CD4-positive, CD25-positive, alpha-beta regulatory T cell (primary cell): ENCODE data around the gene SERTAD2. TPM values are rescaled to one million over a fixed set of nuclear protein-coding genes. Genes with fewer than 3 reads are reported as not detected.

Experiments
- ATAC-seq, 2 donors: fragments of 150-1000 bp; cut with Tn5 transposase; one replicate each; pipeline ENCODE4 v1.10.0; 2021; ENCODE audit warnings: low read depth in 2 of 2, moderate number of reproducible peaks in 2 of 2, moderate library complexity in 1 of 2
- DNase-seq, 3 donors: peaks; one replicate each; pipeline versions ENCODE4 v3.0.0 to v3.0.0-alpha.2; 2012 to 2022; ENCODE audit warnings: mixed read lengths in 1 of 3
- H3K27ac ChIP-seq: one replicate; pipeline ENCODE4 v1.7.0; 2013; ENCODE audit warnings: mild to moderate bottlenecking, low read length; ENCODE audit not compliant: insufficient read depth, poor library complexity, severe bottlenecking
- H3K27me3 ChIP-seq: one replicate; pipeline ENCODE4 v1.7.0; 2013; ENCODE audit warnings: low read length; ENCODE audit not compliant: control insufficient read depth, insufficient read depth
- H3K36me3 ChIP-seq: one replicate; pipeline ENCODE4 v1.7.0; 2013; ENCODE audit warnings: mild to moderate bottlenecking, low read length, moderate library complexity; ENCODE audit not compliant: control insufficient read depth, insufficient read depth
- H3K4me1 ChIP-seq: 2 replicates; pipeline ENCODE4 v1.7.0; 2013; ENCODE audit warnings: mild to moderate bottlenecking, low read length; ENCODE audit not compliant: insufficient read depth, control insufficient read depth, poor library complexity, severe bottlenecking
- H3K4me3 ChIP-seq: one replicate; pipeline ENCODE4 v1.7.0; 2013; ENCODE audit warnings: low read depth, mild to moderate bottlenecking, low read length, moderate library complexity
- H3K9me3 ChIP-seq, 2 experiments: 1 replicate in 1 of 2; 2 replicates in 1 of 2; pipeline ENCODE4 v1.7.0; 2013; ENCODE audit warnings: low read length in 2 of 2, mild to moderate bottlenecking in 1 of 2, moderate library complexity in 1 of 2; ENCODE audit not compliant: control insufficient read depth in 2 of 2
- H3K27ac Mint-ChIP-seq, 3 donors: one replicate each; pipeline ENCODE4 v1.8.0; 2020 to 2022; ENCODE audit warnings: mild to moderate bottlenecking in 3 of 3, mixed read lengths in 3 of 3, moderate library complexity in 2 of 3
- H3K27me3 Mint-ChIP-seq: one replicate; pipeline ENCODE4 v1.8.0; 2022; ENCODE audit warnings: mild to moderate bottlenecking, mixed read lengths
- H3K36me3 Mint-ChIP-seq: one replicate; pipeline ENCODE4 v1.8.0; 2020; ENCODE audit warnings: mixed read lengths
- H3K4me1 Mint-ChIP-seq, 4 donors: one replicate each; pipeline ENCODE4 v1.8.0; 2020 to 2022; ENCODE audit warnings: mixed read lengths in 4 of 4, mild to moderate bottlenecking in 1 of 4
- H3K4me3 Mint-ChIP-seq, 4 donors: one replicate each; pipeline ENCODE4 v1.8.0; 2020 to 2022; ENCODE audit warnings: mild to moderate bottlenecking in 4 of 4, mixed read lengths in 4 of 4, moderate library complexity in 3 of 4
- H3K9me3 Mint-ChIP-seq, 7 donors: one replicate each; pipeline ENCODE4 v1.8.0; 2020 to 2022; ENCODE audit warnings: mixed read lengths in 7 of 7, mild to moderate bottlenecking in 3 of 7, moderate library complexity in 2 of 7
- polyA plus RNA-seq, 4 donors: library from polyadenylated mRNA; unstranded; fragments of 300-500 nt; fragmentation: Illumina TruSeq; gene quantifications; one replicate each; pipeline ENCODE4 v1.2.3, GENCODE V29; 2021
- total RNA-seq: library from RNA; stranded (reverse); gene quantifications from one replicate; pipeline ENCODE4 v1.2.3, GENCODE V29; 2022

SERTAD2 gene
- total and polyA plus RNA-seq, 5 donors from 2014 or later, result 4.2 to 33.5 (median 6.2) TPM

- Histone ChIP-seq H3K27me3 (no peaks in the 10 kb centered on the region), H3K27ac (no peak overlapping the region), H3K9me3 (no peaks in the 10 kb centered on the region), H3K4me3 (peak overlapping the region; percentile 93), H3K4me1 (peaks cover 54% of the 10 kb centered on the region), H3K36me3 (no peaks in the 10 kb centered on the region)
- Mint-ChIP-seq H3K27ac (peak overlapping the region in 1 of 3 donors; percentile 93), H3K4me1 (peaks cover 38 to 79% (median 51%) of the 10 kb centered on the region in 4 donors), H3K27me3 (peaks cover 5% of the 10 kb centered on the region), H3K36me3 (no peaks in the 10 kb centered on the region), H3K9me3 (no peaks in the 10 kb centered on the region), H3K4me3 (peak overlapping the region; percentile 90 to 97 (median 94))
- no peak for ATAC-seq
- DNase-seq, result no peak
Measured at GRCh38 chr2:64651590-64651989, 2.1 kb downstream of the SERTAD2 start.

DNA sequence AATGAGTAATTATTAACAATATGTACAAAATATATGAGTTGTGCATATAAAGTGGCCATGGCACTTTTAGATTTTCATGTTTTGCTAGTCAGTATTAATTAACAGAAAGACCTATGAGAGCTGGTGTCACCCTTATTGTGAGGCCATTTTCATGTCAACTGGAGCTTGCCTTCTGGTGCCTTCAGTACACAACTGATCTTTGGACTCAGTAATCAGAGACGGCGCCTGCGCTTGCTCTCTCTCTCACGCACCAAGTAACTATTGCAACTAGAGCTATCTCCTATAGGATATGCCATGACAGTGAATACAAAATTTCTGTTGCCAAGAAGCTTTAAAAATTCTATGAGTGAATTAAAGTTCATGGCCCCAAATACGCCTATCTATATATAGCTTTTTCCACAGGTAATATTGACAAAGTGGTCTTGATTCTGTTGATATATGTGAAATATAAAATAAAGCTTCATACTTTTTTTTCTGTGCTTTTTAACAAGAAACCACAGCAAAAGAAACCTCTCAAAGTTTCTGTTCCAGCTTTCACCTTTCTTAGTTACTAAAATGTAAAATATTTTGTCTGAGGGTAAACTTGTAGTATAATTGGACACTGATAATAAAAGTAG lies 2.9 kb downstream of the SERTAD2 start:
- DNase-seq (no peak), ATAC-seq (no peak)
- H3K27me3 Mint-ChIP-seq, result peaks cover 5% of the 10 kb centered on the region
- H3K4me1 Mint-ChIP-seq, result peaks cover 44 to 79% (median 53%) of the 10 kb centered on the region in 4 donors
- no peaks in the 10 kb centered on the region for H3K9me3 Mint-ChIP-seq
- H3K27ac Mint-ChIP-seq, result peak overlapping the region in 1 of 3 donors; percentile 46
- Histone ChIP-seq H3K9me3 (no peaks in the 10 kb centered on the region), H3K4me3 (no peak overlapping the region), H3K4me1 (peaks cover 59% of the 10 kb centered on the region), H3K36me3 (no peaks in the 10 kb centered on the region), H3K27me3 (no peaks in the 10 kb centered on the region), H3K27ac (no peak overlapping the region)
- H3K4me3 Mint-ChIP-seq, result peak overlapping the region; percentile 41 to 78 (median 50)
- no peaks in the 10 kb centered on the region for H3K36me3 Mint-ChIP-seq

GRCh38 chr2:64650296-64650695 lies 3.4 kb downstream of the SERTAD2 start:
- ATAC-seq, result no peak
- Mint-ChIP-seq H3K4me3 (peak overlapping the region in 2 of 4 donors; percentile 48 to 52), H3K4me1 (peaks cover 44 to 77% (median 51%) of the 10 kb centered on the region in 4 donors), H3K27ac (peak overlapping the region in 1 of 3 donors; percentile 80), H3K36me3 (no peaks in the 10 kb centered on the region), H3K9me3 (no peaks in the 10 kb centered on the region), H3K27me3 (peaks cover 5% of the 10 kb centered on the region)
- Histone ChIP-seq H3K4me1 (peaks cover 61% of the 10 kb centered on the region), H3K9me3 (no peaks in the 10 kb centered on the region), H3K4me3 (no peak overlapping the region), H3K36me3 (no peaks in the 10 kb centered on the region), H3K27ac (no peak overlapping the region), H3K27me3 (no peaks in the 10 kb centered on the region)
- no peak for DNase-seq

- Histone ChIP-seq H3K9me3 (no peaks in the 10 kb centered on the region), H3K27ac (no peak overlapping the region), H3K4me1 (peaks cover 58% of the 10 kb centered on the region), H3K4me3 (no peak overlapping the region), H3K27me3 (no peaks in the 10 kb centered on the region), H3K36me3 (no peaks in the 10 kb centered on the region)
- no peak for ATAC-seq
- no peaks in the 10 kb centered on the region for H3K9me3 Mint-ChIP-seq
- H3K36me3 Mint-ChIP-seq, result no peaks in the 10 kb centered on the region
- H3K4me3 Mint-ChIP-seq, result peak overlapping the region; percentile 51 to 66 (median 61)
- no peak for DNase-seq
- peaks cover 44 to 77% (median 51%) of the 10 kb centered on the region in 4 donors for H3K4me1 Mint-ChIP-seq
- peaks cover 5% of the 10 kb centered on the region for H3K27me3 Mint-ChIP-seq
- peak overlapping the region; percentile 18 to 84 (median 80) for H3K27ac Mint-ChIP-seq
Measured at GRCh38 chr2:64649626-64650025, 4.1 kb downstream of the SERTAD2 start.

- DNase-seq (no peak), ATAC-seq (no peak)
- H3K4me1 ChIP-seq, result peaks cover 59% of the 10 kb centered on the region
- no peaks in the 10 kb centered on the region for H3K27me3 ChIP-seq
- H3K27me3 Mint-ChIP-seq, result peaks cover 5% of the 10 kb centered on the region
- no peaks in the 10 kb centered on the region for H3K36me3 Mint-ChIP-seq
- no peaks in the 10 kb centered on the region for H3K9me3 Mint-ChIP-seq
- no peak overlapping the region for H3K27ac ChIP-seq
- no peaks in the 10 kb centered on the region for H3K9me3 ChIP-seq
- no peak overlapping the region for H3K4me3 ChIP-seq
- no peaks in the 10 kb centered on the region for H3K36me3 ChIP-seq
- peak overlapping the region; percentile 39 to 80 (median 53) for H3K27ac Mint-ChIP-seq
- peaks cover 46 to 81% (median 55%) of the 10 kb centered on the region in 4 donors for H3K4me1 Mint-ChIP-seq
- H3K4me3 Mint-ChIP-seq, result peak overlapping the region in 3 of 4 donors; percentile 5 to 66 (median 51)
Measured at GRCh38 chr2:64649013-64649484, 4.7 kb downstream of the SERTAD2 start.

DNA sequence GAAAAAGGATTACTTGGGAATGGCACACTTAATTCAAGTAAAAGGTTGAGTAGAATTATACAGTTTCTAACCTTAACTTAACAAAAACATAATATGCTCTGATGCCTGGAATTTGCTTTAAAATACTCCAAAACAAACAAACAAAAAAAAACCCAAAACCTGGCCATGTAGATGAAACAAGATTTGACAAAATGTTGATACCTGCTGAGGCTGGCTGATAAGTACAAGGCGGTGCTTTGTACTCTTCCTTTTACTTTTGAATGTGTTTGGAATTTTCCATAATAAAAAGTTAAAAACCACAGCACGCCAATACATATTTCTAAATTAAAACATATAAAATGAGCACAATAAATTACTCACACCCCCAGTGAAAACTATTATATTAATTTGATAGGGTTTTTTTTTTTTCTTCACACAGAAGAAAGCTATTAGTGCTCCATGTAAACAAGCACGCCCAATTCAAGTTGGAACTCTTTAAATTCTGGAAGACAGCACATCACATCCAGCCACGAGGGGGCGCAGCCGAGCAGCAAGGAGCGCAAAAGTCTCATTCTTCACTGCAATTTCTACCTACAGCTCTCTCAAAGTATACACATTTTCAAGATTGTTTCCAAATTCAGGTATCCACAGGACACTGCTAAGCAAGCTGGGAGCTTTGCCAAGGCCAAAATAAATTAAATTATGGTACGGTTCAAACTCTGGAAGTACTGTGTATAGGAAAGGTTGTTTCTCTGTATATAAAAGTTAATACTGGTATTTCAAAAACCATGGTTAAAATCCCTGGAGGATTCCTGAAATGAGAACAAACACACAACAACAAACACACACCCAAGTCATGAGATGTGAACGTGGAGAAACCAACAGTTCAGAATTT lies 7.5 kb downstream of the SERTAD2 start:
- peak overlapping the region in 1 of 3 donors; percentile 35 for H3K27ac Mint-ChIP-seq

DNA sequence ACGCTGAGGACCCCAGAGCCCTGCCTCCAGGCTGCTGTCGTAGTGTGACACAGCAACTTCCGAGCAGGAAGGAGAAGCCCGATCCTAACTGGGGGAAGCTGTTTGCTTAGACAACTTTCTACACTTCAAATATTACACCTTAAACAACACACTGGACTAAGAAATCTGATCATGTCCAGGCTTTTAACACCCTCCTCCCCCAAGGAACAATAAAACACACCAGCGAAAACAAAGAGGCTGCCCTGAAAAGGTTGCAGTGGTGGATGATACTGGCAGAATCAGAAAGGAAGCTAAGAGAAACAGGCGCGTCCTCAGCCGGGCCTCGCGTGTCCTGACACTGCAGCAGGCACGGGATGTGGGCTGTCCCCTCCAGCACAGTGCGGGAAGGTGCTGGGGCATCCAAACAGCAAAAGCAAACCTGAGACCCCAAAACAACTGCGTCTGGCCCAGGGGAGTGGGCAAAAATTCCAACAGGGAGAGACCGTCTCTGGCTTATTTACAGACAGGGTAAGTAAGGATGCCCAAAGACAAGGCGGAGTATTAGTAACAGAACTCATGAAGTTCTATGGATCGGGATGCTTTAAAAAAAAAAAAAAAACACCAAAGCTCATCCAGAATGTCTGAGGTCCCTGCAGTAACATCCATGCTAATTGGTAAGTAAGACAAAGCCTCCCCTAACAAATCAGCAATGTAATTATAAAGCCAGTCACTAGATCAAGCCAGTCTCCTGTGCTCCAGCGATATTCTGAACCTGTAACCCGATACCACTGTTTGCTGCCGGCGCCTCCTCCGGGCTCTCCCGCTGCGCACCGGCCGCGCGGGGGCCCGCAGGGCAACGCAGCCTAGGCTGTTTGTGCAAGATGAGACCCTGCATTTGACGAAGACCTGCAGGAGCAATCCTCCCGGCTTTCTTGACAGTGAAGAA lies 9.0 kb downstream of the SERTAD2 start:
- no peaks in the 10 kb centered on the region for H3K27me3 ChIP-seq
- peaks cover 43 to 94% (median 55%) of the 10 kb centered on the region in 4 donors for H3K4me1 Mint-ChIP-seq
- H3K9me3 Mint-ChIP-seq, result no peaks in the 10 kb centered on the region
- peak overlapping the region; percentile 1 for H3K27ac ChIP-seq
- H3K4me1 ChIP-seq, result peaks cover 46% of the 10 kb centered on the region
- peaks cover 3% of the 10 kb centered on the region for H3K36me3 Mint-ChIP-seq
- peak overlapping the region; percentile 70 to 91 (median 84) for H3K4me3 Mint-ChIP-seq
- H3K4me3 ChIP-seq, result peak overlapping the region; percentile 63
- no peaks in the 10 kb centered on the region for H3K27me3 Mint-ChIP-seq
- no peaks in the 10 kb centered on the region for H3K36me3 ChIP-seq
- DNase-seq, result peak in 2 of 3 donors; percentile 40 to 83
- peak; percentile 56 to 64 for ATAC-seq
- H3K9me3 ChIP-seq, result no peaks in the 10 kb centered on the region
- peak overlapping the region; percentile 81 to 98 (median 95) for H3K27ac Mint-ChIP-seq

More for the DNA sequence above, 7.5 kb downstream of the SERTAD2 start:
- H3K4me1 Mint-ChIP-seq, result peaks cover 38 to 91% (median 51%) of the 10 kb centered on the region in 4 donors
- Histone ChIP-seq H3K4me1 (peaks cover 51% of the 10 kb centered on the region), H3K27ac (no peak overlapping the region), H3K4me3 (peak overlapping the region; percentile 22), H3K36me3 (no peaks in the 10 kb centered on the region), H3K27me3 (no peaks in the 10 kb centered on the region), H3K9me3 (no peaks in the 10 kb centered on the region)
- H3K9me3 Mint-ChIP-seq, result no peaks in the 10 kb centered on the region
- peak overlapping the region; percentile 11 to 79 (median 68) for H3K4me3 Mint-ChIP-seq
- H3K27me3 Mint-ChIP-seq, result peaks cover 5% of the 10 kb centered on the region
- DNase-seq, result peak; percentile 74 to 82 (median 80)
- peaks cover 3% of the 10 kb centered on the region for H3K36me3 Mint-ChIP-seq
- peak in 1 of 2 donors; percentile 29 for ATAC-seq
